ENCODE data around the gene CAMTA1.
A peak's percentile ranks its signal among the peaks of the same experiment; 100 is the strongest.

The CAMTA1 gene

DNA sequence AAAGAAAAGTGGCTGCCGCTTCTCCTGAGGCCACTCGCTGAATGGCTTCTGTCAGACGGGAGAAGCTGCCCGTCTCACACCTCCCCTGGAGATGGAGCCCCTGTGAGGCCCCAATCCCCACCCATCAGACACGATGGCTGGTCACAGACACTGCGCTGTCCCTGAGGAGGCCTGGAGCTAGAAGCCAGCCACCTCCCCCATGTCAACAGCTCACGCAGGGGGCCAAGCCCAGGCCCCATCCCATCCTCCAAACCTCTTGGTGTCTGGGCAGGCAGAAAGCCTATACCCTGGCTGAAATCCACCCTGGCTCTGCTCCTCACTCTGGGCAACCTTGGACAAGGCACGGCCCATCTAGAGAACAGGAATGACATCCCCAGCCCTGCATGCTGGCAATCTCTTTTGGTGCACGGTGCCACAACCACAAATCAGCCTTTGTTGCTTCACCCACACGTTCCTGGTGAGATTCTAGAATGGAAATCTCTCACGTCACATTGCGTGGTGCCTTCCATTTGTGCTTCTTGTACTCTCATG, 711.9 kb downstream of the CAMTA1 start:
- DNase-seq: no peak

DNA sequence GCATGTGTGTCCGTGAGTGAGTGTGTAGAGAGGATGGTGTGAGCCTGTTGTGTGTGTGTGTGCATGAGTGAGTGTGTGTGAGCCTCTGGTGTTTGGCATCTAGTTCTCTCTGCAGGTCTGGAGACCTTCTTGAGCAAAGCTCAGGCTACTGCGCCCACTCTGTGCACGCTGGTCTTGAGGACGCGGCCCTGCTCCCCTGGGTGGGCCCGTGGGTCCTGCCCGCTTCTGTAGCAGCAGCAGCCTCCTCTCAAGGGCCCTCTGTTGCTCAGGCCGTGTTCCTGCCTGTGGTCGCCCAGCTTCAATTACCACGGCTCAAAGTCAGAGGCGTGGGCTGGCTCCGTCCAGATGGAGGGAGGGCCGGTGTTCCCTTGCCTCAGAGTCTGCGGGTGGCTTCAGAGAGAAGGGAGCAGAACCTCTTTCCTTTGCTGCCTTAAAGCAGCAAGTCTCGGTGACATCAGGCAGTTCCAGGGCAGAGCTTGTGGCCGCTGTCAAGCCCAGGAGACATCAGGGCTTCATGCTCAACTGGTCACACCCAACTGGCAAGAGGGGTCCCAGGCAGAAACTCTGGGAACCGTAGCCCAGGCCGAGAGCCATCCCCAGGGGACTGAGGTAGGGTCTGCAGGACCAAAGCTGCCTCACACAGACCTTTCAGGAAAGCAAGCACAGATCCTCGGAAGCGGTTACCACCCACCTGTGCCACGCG, 715.3 kb downstream of the CAMTA1 start:
- DNase-seq: no peak

DNA sequence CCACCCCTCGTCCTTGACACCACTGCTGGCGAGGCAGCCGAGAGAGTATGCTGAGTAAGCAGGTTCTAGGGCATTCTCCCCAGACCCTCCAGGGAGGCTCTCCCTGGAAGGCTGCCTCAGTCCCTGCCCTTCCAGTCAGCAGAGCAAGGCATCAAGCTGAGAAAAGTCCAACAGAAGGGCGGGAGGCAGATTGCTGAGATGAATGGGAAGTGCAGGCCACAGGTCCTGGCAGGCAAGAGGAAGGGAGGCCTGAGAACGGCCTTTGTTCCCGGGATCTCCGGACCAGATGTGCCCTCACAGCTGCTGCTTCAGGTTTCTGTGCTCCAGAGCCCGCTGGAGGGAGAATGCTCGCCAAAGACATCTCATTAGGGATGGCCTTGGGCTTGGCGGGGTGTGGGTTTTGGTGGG, 715.8 kb downstream of the CAMTA1 start:
- no peak for DNase-seq

DNA sequence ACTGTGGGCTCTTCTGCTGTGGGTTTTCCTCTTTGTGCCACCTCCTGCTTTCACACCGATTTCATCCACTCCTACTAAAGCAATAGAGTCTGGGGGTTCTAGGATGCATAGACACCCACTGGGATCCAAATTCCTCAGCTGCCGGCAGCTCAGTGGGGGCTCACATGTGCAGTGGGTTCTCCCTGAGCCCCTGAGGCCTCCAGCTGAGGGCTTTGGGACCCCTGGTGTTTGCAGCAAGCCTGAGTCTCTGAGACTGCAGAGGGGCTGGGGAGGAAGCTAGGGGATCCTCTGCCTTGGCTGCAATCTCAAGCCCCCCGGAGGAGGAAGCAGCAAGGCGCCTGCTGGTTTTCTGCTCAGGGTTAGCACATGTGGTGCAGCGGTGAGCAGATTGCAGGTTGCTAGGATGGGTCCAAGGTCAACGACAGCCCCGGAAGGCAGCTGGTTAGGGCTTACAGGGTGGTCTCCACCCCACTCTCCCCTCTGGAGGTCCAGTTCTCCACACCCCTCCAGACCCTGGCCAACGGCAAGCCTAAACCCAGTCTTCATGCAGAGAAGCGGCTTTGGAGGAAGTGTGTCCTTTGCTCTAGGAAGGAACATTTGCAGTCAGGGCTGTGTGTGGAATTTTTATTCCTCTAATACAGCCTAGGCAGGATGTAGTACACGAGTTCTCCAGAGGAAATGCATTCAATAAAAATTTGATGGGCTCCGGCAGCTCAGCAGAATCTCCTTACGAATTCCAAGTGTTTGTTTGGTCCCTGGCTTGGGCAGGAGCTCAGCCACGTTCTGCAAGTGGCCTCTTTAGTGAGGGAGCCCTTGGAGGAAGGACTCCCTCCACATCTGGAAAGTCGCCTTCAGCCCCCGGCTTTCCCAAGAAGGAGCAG, 716.7 kb downstream of the CAMTA1 start:
- DNase-seq: no peak

DNA sequence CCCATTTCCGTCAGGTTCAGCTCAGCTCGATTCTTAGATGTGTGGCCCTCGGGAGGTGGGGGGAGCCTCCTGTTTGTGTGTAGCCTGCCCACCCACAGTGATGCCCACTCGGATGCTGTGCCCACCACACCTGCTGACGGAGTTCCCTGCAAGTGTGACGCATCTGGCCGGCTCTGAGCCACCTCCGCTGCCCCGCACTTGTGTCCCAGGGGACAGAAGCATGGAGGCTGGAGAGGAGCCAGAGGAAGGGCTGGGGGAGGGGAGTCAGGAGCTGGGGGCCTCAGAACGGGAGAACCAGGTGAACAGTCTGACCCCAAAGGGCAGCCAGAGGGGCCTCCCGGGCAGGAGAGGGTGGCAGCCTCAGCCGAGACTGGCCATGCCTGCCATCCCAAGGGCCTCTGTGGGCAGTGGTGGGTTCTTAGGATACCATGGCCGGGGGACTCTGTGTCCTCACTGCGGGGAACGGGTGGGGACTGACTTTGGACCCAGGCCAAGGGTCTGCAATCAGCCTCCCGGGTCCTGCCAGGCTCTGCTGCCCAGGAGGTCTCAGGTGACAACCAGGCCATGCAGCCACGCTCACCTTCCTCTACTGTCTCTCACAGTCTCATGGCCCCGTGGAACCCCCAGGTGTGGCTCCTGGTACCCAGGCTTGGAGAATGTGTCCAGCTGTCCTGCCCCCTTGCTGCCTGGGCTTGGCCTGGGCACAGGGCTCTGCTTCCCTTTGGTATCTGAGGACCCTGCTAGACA, 718.6 kb downstream of the CAMTA1 start:
- no peak for DNase-seq

DNA sequence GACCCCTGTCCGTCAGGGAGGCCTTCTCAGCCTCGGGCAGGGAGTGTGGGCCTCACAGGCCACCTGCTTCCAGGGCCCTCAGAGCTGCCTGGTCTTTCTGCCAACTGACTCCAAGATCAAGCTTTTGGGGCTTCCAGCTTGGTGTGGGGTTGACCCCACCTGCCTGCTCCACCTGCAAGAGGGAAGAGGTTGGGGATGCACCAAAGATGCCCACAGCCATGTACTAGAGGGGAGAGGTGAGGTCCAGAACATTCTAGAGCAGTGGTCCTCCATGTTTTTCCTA, 719.1 kb downstream of the CAMTA1 start:
- DNase-seq: no peak

DNA sequence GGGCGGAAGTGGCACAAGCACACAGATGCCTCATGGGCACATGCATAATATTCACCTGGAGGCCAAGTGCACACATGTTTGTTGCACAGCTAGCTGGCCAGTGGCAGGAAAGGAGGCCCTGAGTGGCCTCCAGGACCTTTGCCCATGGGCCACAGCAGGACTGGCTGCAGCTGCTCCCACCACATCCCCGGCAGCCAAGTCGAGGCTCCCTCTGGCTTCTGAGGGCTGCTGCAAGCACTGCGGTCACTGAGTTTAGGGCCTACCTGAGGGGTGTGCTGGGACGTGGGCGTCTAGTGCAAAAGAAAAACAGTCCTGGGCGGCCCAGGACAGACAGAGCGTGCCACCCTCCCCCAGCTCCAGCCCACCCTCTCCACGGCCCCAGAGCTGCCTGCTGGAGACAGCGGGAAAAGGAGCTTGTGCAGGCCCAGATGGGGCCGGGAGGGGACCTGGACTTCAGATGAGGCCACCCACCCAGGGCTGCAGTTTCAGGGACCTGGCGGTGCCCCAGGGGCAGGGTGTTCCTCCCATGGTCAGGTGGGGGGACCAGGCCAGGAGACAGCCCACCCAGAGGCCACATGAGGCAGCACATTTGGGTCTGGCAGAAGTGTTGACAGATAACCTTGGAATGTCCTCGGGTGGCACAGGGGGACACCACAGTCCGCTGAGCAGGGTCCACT, 720.0 kb downstream of the CAMTA1 start:
- no peak for DNase-seq

DNA sequence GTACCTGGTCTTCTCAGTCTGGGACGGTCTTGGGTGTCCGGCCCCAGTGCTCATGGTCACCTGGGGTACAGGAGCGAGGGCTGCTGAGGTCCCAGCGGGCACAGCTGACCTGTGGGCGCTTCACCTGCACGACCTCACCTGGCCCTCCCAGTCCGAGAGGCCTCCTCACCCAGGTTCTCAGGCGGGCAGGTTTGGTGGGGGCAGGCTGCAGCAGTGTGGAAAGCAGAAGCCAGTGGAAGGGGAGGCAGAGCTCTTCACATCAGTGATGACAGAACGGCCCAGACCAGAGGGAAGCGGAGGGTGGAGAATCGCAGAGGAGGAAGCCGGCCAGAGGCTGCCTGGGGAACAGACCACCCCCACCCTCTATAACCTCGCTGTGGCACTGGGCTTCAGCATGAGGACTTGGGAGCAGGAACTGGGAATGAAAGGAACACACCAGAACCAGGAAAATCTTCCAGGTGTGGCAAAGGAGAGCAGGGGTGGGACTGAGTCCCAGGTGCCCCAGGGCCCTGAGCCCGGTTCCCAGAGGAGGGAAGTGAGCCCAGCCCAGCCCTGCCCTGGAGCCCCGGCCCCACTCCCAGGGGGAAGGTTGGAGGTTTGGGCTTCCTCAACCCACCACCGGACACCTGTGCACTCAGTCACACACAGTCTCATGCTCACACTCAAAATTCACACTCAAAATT, 720.7 kb downstream of the CAMTA1 start:
- DNase-seq: no peak

DNA sequence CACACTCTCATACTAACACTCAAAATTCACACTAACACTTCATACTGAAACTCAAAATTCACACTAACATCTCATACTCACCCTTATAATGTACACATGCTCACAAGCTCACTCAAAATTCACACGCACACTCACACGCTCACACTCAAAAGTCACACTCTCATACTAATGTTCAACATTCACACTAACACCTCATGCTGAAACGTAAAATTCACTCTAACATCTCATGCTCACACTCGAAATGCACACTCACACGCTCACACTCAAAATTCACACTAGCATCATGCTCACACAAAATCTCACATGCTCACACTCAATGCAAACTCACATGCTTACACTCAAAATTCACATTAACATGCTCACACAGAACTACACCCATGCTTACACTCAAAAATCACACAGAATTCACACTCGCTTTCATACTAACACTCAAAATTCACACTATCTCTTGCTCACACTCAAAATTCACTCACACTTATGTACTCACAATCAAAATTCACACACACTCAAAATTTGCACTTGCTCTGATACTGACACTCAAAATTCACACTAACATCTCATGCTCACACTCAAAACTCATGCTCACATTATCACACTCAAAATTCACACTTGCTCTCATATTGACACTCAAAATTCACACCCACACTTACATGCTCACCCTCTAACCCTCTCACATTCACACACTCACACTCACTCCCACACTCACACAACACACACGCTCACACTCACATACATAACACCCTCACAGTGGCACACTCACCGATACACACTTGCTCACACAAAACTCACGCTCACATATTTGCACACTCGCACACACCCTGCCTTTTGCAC, 721.4 kb downstream of the CAMTA1 start:
- no peak for DNase-seq

DNA sequence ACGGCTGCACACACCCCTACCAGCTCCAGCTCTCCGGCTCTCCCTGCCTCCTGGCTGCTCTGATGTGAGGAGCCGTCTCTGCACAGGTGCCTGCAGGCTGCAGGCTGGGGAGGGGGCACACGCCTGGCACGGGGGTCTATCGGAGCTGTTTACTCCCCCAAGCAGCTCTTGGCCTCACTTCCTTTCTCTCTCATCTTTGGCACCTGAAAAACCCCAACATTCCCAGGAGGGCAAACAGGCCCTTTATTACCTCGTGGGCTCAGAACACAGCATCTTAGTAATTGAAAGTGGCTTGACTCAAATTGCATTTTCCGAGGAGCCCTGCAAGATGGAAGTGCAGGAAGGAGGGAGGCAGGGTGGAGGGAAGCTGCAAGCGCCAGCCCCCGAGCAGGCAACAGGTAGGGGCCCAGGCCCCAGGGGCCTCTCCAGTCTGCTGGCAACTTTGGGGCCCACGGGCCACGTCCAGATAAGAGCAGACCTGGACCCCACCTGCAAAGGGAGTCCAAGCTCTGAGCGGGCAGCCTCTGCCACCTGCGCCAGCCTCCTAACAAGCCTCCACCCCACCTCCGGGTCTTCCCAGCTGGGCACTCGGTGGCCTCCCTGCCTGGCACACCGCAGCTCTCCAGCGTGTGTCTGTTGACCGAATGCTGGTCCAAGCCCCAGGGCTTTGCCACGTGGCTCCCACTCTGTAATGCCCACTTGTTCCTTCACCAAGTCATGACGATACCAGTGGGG, 722.2 kb downstream of the CAMTA1 start:
- DNase-seq: no peak

DNA sequence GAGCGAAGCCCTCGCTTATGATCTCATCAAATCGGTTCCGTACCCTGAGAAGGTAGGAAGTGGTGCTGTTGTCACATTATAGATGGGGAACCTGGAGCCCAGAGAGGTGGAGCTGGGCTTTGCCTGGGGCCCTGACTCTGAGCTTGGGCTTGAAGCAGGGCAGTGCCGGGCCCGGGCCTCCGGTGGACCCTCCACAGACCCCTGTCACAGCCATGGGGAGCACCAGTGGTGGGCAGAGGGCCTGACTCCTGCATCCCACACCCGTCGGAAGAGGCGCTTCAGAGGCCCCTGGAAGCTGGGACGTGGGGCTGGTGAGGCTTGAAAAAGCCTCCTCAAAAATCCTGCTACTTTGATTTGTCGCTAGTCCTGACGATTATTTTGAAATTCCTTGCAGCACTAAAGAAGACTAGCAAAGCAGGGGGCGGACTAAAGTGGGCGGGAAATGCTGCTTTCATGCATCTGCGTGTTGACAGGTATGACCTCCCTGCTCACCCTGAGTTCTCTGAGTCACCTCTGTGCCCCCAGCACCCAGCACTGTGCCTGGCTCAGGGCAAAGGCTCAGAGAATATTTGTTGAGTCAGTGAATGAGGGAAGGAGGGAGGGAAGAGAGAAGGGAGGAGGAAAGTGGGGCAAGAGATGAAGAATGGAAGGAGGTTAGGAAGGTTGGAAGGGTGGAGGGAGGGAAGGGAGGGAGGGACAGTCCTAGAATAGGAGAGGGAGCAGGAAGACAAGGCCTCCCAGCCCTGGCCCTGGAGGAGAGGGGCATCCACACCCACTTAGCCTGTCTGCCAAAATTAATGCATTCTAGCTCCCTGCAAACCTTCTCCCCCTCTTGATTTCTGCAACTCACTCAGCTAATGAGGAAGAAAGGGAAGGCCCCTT, 723.0 kb downstream of the CAMTA1 start:
- DNase-seq: no peak

DNA sequence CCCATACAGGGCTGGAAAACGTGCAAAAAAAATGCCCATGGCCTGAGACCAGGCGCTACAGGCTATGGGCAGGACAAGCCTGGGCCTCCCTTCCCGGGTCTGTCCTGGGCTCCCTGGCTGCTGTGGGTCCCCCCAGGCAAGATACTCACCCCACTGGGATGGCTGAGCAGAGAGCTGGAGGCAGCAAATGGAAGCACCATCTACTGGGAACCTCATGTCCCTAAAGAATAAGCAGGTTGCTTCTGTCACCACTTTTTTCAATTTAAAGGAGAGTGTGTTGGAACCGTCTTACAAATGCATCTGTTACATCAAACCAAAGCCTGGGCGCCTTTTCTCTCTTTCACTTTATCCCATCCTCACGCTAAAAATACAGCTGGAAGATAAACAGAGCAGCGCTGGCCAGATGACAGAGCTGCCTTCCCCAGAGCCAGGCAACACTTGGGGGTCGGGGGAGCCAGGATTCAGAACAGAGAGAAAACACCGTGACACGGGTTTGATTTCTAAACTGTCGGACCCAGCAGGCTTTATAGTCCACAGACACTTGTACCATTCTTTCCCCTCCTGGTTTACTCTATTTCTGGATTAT, 723.8 kb downstream of the CAMTA1 start:
- no peak for DNase-seq

DNA sequence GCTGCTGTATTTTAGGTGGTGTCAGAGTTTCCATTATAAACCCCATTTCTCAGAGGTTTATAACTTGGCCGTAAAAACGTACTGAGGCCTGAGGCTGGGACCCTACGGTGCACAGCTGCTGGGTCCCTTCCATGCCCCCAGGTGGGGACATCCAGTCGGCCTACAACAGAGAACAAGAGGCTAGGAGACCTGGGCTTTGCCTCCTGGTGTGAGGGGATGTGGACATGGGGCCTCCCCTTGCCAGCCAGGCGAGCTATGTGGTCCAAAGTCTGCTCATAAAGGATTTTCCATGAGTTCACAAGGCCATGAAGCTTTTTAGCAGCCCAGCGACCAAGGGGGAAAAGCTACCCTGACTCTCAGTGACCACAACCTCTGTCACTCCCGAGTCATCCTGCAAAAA, 724.3 kb downstream of the CAMTA1 start:
- no peak for DNase-seq

DNA sequence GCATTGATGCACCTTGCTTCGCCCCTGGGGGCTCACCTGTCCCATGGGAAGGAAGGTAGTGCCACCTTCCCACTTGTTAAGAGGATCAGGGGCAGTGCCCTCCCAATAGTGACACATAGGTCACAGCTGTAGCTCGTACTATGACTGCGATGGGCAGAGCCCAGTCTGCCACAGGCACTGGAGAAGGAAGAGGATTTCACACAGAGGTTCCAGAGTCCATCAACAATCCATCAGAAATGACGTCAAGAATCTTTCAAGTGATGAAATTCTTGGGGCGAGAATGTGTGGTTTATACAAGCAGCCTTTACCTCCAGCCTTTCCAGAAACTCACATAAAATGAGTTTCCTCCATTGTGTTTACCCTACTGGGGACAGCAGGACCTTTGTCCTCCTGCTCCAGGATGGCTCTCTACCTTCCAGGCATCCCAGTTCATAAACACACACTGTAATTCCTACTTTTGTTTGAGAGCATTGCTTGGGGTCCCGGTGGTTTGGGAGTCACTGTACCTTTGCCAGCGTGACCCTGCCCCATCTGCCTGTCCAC, 725.2 kb downstream of the CAMTA1 start:
- DNase-seq: no peak

DNA sequence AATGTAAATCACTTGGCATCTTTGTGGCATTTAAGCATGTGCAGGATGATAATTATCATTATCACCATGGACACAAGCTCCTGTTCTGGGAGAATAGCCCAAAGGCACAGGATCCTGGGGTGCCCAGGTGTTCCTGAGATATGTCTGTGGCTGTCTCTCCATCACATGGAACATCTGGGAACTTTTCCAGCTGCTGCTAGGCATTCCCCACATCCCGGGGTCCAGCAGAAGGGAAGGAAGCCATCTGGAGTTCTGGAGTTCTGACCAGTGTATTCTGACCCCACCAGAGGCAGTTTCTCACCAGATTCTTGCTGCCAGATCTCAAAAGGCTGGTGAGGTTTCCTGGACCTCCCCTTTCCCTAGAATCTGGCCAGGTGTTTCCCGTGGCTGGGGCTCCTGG, 726.1 kb downstream of the CAMTA1 start:
- no peak for DNase-seq

DNA sequence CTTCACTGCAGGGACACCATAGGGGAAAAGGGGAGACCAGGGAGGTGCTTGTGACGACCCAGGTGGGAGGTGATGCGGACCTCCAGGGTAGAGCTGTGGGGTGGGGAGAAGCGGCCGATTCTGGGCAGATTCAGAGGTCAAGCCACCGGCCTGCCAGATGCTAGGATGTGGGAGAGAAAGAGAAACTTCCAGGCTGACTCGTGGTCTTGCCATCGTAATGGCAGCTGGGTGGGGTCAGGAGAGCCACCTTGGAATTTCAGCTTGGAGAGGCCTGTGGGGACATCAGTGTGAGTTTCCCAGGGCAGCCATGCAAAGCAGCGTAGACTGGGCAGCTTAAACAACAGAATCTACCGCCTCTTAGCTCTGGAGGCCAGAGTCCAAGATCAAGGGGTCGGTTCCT, 727.8 kb downstream of the CAMTA1 start:
- no peak for DNase-seq

DNA sequence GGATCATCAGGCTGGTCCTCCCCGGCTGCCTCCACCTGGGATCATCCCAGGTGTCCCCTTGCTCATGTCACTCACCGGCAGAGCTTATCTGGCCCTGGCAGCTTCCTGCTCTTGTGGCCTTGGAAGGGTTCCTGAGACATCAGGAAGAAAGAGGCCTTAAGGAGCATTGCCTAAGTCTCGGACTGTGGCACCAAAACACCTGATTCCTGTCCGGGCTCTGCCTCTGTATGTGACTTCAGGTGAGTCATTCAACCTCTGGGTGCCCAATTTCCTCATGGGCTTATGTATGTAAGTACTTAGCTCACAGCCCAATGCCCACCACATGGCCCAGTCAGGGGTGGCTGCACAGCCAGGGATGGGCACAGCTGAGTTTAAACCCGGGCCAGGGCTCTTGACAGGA, 729.9 kb downstream of the CAMTA1 start:
- no peak for DNase-seq

DNA sequence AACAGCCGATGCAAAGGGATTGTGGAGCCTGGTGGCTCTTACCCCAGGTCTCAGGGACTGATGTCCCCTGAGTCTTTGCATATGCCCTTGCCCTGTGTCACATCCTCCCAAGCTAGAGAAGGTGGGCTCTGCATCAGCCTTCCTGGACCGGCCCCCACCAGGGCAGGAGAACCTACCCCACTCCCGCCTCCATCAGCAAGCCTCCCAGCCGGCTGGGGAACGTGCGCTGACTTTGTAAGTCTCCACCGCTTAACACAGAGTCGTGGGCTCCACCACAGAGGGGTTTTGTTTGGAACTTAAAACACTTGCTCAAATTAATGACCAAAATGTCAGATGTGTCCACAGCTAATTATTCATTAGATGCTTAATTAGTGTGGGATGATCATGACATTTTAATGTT, 730.6 kb downstream of the CAMTA1 start:
- no peak for DNase-seq

DNA sequence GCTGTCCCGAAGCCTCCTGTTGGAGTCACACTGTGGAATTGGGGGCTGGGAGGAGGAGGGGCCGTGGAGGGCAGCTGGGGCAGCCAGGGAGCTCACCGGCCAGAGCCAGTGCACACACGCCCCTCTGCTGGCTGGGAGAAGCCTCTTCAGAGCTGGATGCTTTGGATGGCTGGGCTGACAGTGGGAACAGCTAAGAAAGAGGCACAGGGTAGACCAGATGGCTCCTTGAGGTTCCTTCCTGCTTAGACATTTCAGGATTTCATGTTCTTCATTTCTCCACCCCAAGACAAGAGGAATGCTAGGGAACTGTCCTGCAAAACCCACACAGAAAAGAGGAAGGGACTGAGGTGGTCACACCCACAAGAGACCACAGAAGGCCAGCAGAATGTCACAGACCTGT, 731.1 kb downstream of the CAMTA1 start:
- DNase-seq: peak in 1 of 2 experiments; percentile 3

Measured in NCI-H1930 (cell line).